Measurements from ENCODE around the gene CSDE1. TPM values are rescaled to one million over a fixed set of nuclear protein-coding genes. Genes with fewer than 3 reads are reported as not detected.
A peak's percentile ranks its signal among the peaks of the same experiment; 100 is the strongest.
"Not testable (repeated sequence)": the region's sequence is repeated elsewhere in the genome, so short reads cannot be mapped to it uniquely, and the experiment has no call there.

The CSDE1 gene
- total and polyA plus RNA-seq, 10 donors = 102 to 1,126 (median 426) TPM

- H3K4me1 ChIP-seq = peaks cover 0 to 30% (median 22%) of the 10 kb centered on the region in 6 donors
- no peak for DNase-seq
- H3K36me3 ChIP-seq = peaks cover 0 to 17% (median 10%) of the 10 kb centered on the region in 6 donors
- H3K27me3 ChIP-seq (replicated peaks in 1 of 7) = no peaks in the 10 kb centered on the region
- H3K9me3 ChIP-seq = peaks cover 0 to 24% (median 19%) of the 10 kb centered on the region in 8 donors
- intact Hi-C loops (cut with DNase I; ENCODE audit: low total_unique reads) = no loop called here
- WGBS, 5 donors = 87 to 89% (median 89%) methylated on average over 5 of the region's 5 CpGs
- no peak for TF ChIP-seq POLR2AphosphoS5 (IDR thresholded peaks at IDR 0.05)
- no peak for TF ChIP-seq CTCF (IDR thresholded peaks at IDR 0.05 in 8 of 11, conservative IDR thresholded peaks at IDR 0.05 in 3 of 11)
- no peak for TF ChIP-seq POLR2A (IDR thresholded peaks at IDR 0.05)
- H3K4me3 ChIP-seq = no peak overlapping the region
- H3K27ac ChIP-seq = no peak overlapping the region
Measured at GRCh38 chr1:114782476-114782875, 24.7 kb upstream of the CSDE1 start.

GRCh38 chr1:114780344-114781226, 22.8 kb upstream of the CSDE1 start, which contains the start of gene SIKE1:
Gene SIKE1 (minus strand): TSS chr1:114780685. CDS start chr1:114780607, 78 bp downstream.
- intact Hi-C loops (cut with DNase I; ENCODE audit: low total_unique reads) = no loop called here
- Histone ChIP-seq H3K4me3 (peak within 1 kb of the TSS; percentile 52 to 93 (median 84)), H3K4me1 (peaks cover 0 to 35% (median 22%) of the 10 kb centered on the region in 6 donors), H3K36me3 (peaks cover 0 to 35% (median 22%) of the 10 kb centered on the region in 6 donors), H3K27me3 (replicated peaks in 1 of 7) (no peaks in the 10 kb centered on the region), H3K27ac (peak within 1 kb of the TSS; percentile 70 to 97 (median 92)), H3K9me3 (peaks cover 0 to 5% (median 3%) of the 10 kb centered on the region in 8 donors)
- peak; percentile 98 for DNase-seq
- peak in 3 of 11 experiments; percentile 6 to 24 (median 7) for TF ChIP-seq CTCF (IDR thresholded peaks at IDR 0.05 in 8 of 11, conservative IDR thresholded peaks at IDR 0.05 in 3 of 11)
- TF ChIP-seq POLR2AphosphoS5 (IDR thresholded peaks at IDR 0.05) = peak; percentile 97
- peak in 2 of 3 donors; percentile 74 to 87 for TF ChIP-seq POLR2A (IDR thresholded peaks at IDR 0.05)
- 16 to 21% (median 17%) methylated on average over 42 to 53 of the region's 53 CpGs for WGBS, 5 donors

GRCh38 chr1:114779722-114780121, 21.9 kb upstream of the CSDE1 start:
- no peak for DNase-seq
- peak overlapping the region; percentile 52 to 93 (median 84) for H3K4me3 ChIP-seq
- TF ChIP-seq CTCF (IDR thresholded peaks at IDR 0.05 in 8 of 11, conservative IDR thresholded peaks at IDR 0.05 in 3 of 11) (no peak), POLR2AphosphoS5 (IDR thresholded peaks at IDR 0.05) (no peak), POLR2A (IDR thresholded peaks at IDR 0.05) (no peak)
- intact Hi-C loops (cut with DNase I; ENCODE audit: low total_unique reads) = no loop called here
- peaks cover 0 to 35% (median 22%) of the 10 kb centered on the region in 6 donors for H3K4me1 ChIP-seq
- H3K9me3 ChIP-seq = no peaks in the 10 kb centered on the region
- H3K27ac ChIP-seq = peak overlapping the region; percentile 70 to 97 (median 92)
- no peaks in the 10 kb centered on the region for H3K27me3 ChIP-seq (replicated peaks in 1 of 7)
- H3K36me3 ChIP-seq = peaks cover 0 to 44% (median 27%) of the 10 kb centered on the region in 6 donors

- peaks cover 0 to 35% (median 22%) of the 10 kb centered on the region in 6 donors for H3K4me1 ChIP-seq
- H3K27ac ChIP-seq; DNase-seq; intact Hi-C loops (cut with DNase I; ENCODE audit: low total_unique reads); H3K9me3 ChIP-seq; H3K27me3 ChIP-seq (replicated peaks in 1 of 7); H3K4me3 ChIP-seq: not testable (repeated sequence)
- 98 to 100% (median 99%) methylated on average over 3 to 4 of the region's 4 CpGs for WGBS, 5 donors
- H3K36me3 ChIP-seq = peaks cover 0 to 73% (median 48%) of the 10 kb centered on the region in 6 donors
Measured at GRCh38 chr1:114776726-114777125, 18.9 kb upstream of the CSDE1 start.

Measured in spleen (tissue), 11 donors.